GM23338 (cell line): Measurements from ENCODE around the gene TPST2. TPM values are rescaled to one million over a fixed set of nuclear protein-coding genes. Genes with fewer than 3 reads are reported as not detected.

Experiments
- ATAC-seq: fragments of 200-7000 bp; cut with Tn5 transposase; 3 replicates; pipeline ENCODE4 v1.9.1; 2020
- DNase-seq: peaks from one replicate; pipeline ENCODE4 v3.0.0-alpha.2; 2015; ENCODE audit warnings: low spot score
- H2AFZ ChIP-seq: fragments of 200-600 bp; sonication (generic); 2 replicates; pipeline ENCODE4 v1.8.0; 2016; ENCODE audit warnings: antibody characterized with exemption, mild to moderate bottlenecking, moderate library complexity
- H3F3A ChIP-seq: fragments of 200-600 bp; sonication (generic); replicated peaks from 2 replicates; pipeline ENCODE4 v1.8.0; 2017; ENCODE audit warnings: antibody characterized with exemption, mixed run types, low read depth
- H3K27ac ChIP-seq: fragments of 200-600 bp; sonication (generic); 2 replicates; pipeline ENCODE4 v1.6.1; 2016; ENCODE audit warnings: low read depth
- H3K27me3 ChIP-seq: fragments of 200-600 bp; sonication (generic); 2 replicates; pipeline ENCODE4 v1.8.0; 2016; ENCODE audit warnings: mild to moderate bottlenecking, mixed run types, moderate library complexity; ENCODE audit not compliant: insufficient read depth
- H3K36me3 ChIP-seq: fragments of 200-600 bp; sonication (generic); 2 replicates; pipeline ENCODE4 v1.8.0; 2016; ENCODE audit warnings: mild to moderate bottlenecking; ENCODE audit not compliant: insufficient read depth
- H3K4me1 ChIP-seq: fragments of 200-600 bp; sonication (generic); 2 replicates; pipeline ENCODE4 v1.8.0; 2016; ENCODE audit warnings: mild to moderate bottlenecking, moderate library complexity; ENCODE audit not compliant: insufficient read depth
- H3K4me2 ChIP-seq: fragments of 200-600 bp; sonication (generic); 2 replicates; pipeline ENCODE4 v1.7.1; 2017; ENCODE audit warnings: mixed run types
- H3K4me3 ChIP-seq: fragments of 200-600 bp; sonication (generic); 2 replicates; pipeline ENCODE4 v1.6.1; 2016; ENCODE audit warnings: mixed run types
- H3K79me2 ChIP-seq: fragments of 200-600 bp; sonication (generic); replicated peaks from 2 replicates; pipeline ENCODE4 v1.8.0; 2017; ENCODE audit warnings: mild to moderate bottlenecking; ENCODE audit not compliant: insufficient read depth
- H3K9me2 ChIP-seq: fragments of 200-600 bp; sonication (generic); 2 replicates; pipeline ENCODE4 v1.8.0; 2017; ENCODE audit not compliant: insufficient read depth
- H4K20me1 ChIP-seq: fragments of 200-600 bp; sonication (generic); replicated peaks from 2 replicates; pipeline ENCODE4 v1.8.0; 2017; ENCODE audit warnings: mild to moderate bottlenecking; ENCODE audit not compliant: insufficient read depth
- H3K27ac Mint-ChIP-seq: 2 replicates; pipeline ENCODE4 v1.8.0; 2020; ENCODE audit warnings: inconsistent platforms, mild to moderate bottlenecking, moderate library complexity, mixed read lengths
- H3K27me3 Mint-ChIP-seq: 3 replicates; pipeline ENCODE4 v1.8.0; 2022; ENCODE audit warnings: low read depth, mild to moderate bottlenecking, moderate library complexity, mixed read lengths, inconsistent platforms; ENCODE audit not compliant: insufficient read depth, poor library complexity
- H3K36me3 Mint-ChIP-seq: 3 replicates; pipeline ENCODE4 v1.8.0; 2021; ENCODE audit warnings: low read depth, mild to moderate bottlenecking, inconsistent platforms, moderate library complexity, mixed read lengths
- H3K4me1 Mint-ChIP-seq: 3 replicates; pipeline ENCODE4 v1.8.0; 2020; ENCODE audit warnings: mild to moderate bottlenecking, inconsistent platforms, mixed read lengths
- H3K4me3 Mint-ChIP-seq: 3 replicates; pipeline ENCODE4 v1.8.0; 2021; ENCODE audit warnings: moderate library complexity, mild to moderate bottlenecking, inconsistent platforms, mixed read lengths
- H3K9me3 Mint-ChIP-seq: 3 replicates; pipeline ENCODE4 v1.8.0; 2020; ENCODE audit warnings: moderate library complexity, mild to moderate bottlenecking, inconsistent platforms, mixed read lengths
- CREB1 ChIP-seq: fragments of 250-450 bp; sonication (Bioruptor Pico); IDR thresholded peaks from 2 replicates; pipeline ENCODE4 v1.5.0; 2020; ENCODE audit warnings: low read depth, mild to moderate bottlenecking, moderate library complexity
- EZH2 ChIP-seq: fragments of 200-600 bp; sonication (generic); IDR thresholded peaks from one replicate; pipeline ENCODE4 v1.8.0; 2017; ENCODE audit warnings: antibody characterized with exemption, mild to moderate bottlenecking, low read depth; ENCODE audit not compliant: unreplicated experiment
- EZH2phosphoT487 ChIP-seq: fragments of 200-600 bp; sonication (generic); IDR thresholded peaks from one replicate; pipeline ENCODE4 v1.8.1; 2018; ENCODE audit warnings: antibody characterized with exemption; ENCODE audit not compliant: unreplicated experiment
- POLR2AphosphoS5 ChIP-seq: IDR thresholded peaks from 2 replicates; pipeline ENCODE4 v1.6.1; 2016; ENCODE audit warnings: antibody characterized with exemption, low read depth
- ZNF114 ChIP-seq: fragments of 250-450 bp; sonication (Bioruptor Pico); IDR thresholded peaks from 2 replicates; pipeline ENCODE4 v1.5.0; 2020; ENCODE audit warnings: mild to moderate bottlenecking, moderate library complexity
- ZNF331 ChIP-seq: fragments of 250-450 bp; sonication (Bioruptor Pico); IDR thresholded peaks from 2 replicates; pipeline ENCODE4 v1.5.0; 2020; ENCODE audit warnings: low read depth, mild to moderate bottlenecking, moderate library complexity
- ZNF462 ChIP-seq: fragments of 250-450 bp; sonication (Bioruptor Pico); IDR thresholded peaks from 2 replicates; pipeline ENCODE4 v1.5.0; 2020; ENCODE audit warnings: mild to moderate bottlenecking, moderate library complexity
- polyA plus RNA-seq: library from polyadenylated mRNA; unstranded; fragments of >200 nt; fragmentation: Nextera tagmentation; extraction: Ambion mirVana; gene quantifications from 2 replicates; pipeline ENCODE4 v1.2.1, GENCODE V29; 2016
- total RNA-seq: library from RNA; depleted of rRNA; stranded (reverse); fragments of >200 nt; shearing (Covaris generic); gene quantifications from 2 replicates; pipeline ENCODE4 v1.2.3, GENCODE V29; 2014

Gene TPST2
- total and polyA plus RNA-seq, 2 experiments from 2014 or later: 37.9 to 127 TPM

- Histone ChIP-seq H3K27ac (no peak overlapping the region), H3K4me1 (no peaks in the 10 kb centered on the region; the same call in 1 of the 2 replicates), H3K27me3 (no peaks in the 10 kb centered on the region), H3F3A (peaks cover 19% of the 10 kb centered on the region; the same call in 1 of the 2 replicates), H3K4me3 (no peak overlapping the region), H3K79me2 (no peaks in the 10 kb centered on the region), H3K9me2 (no peaks in the 10 kb centered on the region), H3K4me2 (no peak overlapping the region), H4K20me1 (no peaks in the 10 kb centered on the region; the same call in 1 of the 2 replicates), H2AFZ (no peak overlapping the region), H3K36me3 (peaks cover 64% of the 10 kb centered on the region)
- ATAC-seq (no peak), DNase-seq (no peak)
- Mint-ChIP-seq H3K27ac (no peak overlapping the region), H3K9me3 (no peaks in the 10 kb centered on the region), H3K27me3 (peaks cover 5% of the 10 kb centered on the region), H3K4me1 (peaks cover 10% of the 10 kb centered on the region), H3K4me3 (no peak overlapping the region), H3K36me3 (peaks cover 83% of the 10 kb centered on the region)
- no peak for TF ChIP-seq EZH2
- TF ChIP-seq EZH2phosphoT487: no peak
- no peak for TF ChIP-seq ZNF114 (CRISPR knock-in tag)
- TF ChIP-seq ZNF462: no peak
- no peak for TF ChIP-seq ZNF331 (CRISPR knock-in tag)
- no peak for TF ChIP-seq POLR2AphosphoS5
- no peak for TF ChIP-seq CREB1 (CRISPR knock-in tag)
Measured at GRCh38 chr22:26499188-26499703, 90.7 kb downstream of the TPST2 start.
